Activated T-cell treated with anti-CD3 and anti-CD28 coated beads for 24 hours (primary cell): ENCODE results near the gene ESYT1.
"Not testable (repeated sequence)": the region's sequence is repeated elsewhere in the genome, so short reads cannot be mapped to it uniquely, and the experiment has no call there.

Experiments used
- DNase-seq: peaks from one replicate; pipeline ENCODE4 v3.0.0-alpha.2; 2020; ENCODE audit warnings: low read depth

Gene ESYT1

DNA sequence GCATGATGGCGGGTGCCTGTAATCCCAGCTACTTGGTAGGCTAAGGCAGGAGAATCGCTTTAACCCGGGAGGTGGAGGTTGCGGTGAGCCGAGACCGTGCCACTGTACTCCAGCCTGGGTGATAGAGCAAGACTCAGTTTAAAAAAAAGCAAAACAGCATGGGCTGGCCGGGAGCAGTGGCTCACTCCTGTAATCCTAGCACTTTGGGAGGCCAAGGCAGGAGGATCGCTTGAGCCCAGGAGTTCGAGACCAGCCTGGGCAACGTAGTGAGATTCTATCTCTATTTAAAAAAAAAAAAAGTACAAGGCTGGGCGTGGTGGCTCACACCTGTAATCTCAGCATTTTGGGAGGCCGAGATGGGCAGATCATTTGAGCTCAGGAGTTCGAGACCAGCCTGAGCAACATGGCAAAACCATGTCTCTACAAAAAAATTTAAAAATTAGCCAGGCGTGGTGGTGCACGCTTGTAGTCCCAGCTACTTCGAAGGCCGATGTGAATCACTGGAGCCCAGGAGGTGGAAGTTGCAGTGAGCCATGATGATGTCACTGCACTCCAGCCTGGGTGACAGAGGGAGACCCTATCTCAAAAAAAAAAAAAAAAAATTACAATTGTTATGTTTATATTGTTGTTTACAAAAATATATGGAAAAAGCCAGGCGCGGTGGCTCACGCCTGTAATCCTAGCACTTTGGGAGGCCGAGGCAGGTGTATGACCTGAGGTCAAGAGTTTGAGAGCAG lies 28.6 kb downstream of the ESYT1 start:
- DNase-seq, result not testable (repeated sequence)

DNA sequence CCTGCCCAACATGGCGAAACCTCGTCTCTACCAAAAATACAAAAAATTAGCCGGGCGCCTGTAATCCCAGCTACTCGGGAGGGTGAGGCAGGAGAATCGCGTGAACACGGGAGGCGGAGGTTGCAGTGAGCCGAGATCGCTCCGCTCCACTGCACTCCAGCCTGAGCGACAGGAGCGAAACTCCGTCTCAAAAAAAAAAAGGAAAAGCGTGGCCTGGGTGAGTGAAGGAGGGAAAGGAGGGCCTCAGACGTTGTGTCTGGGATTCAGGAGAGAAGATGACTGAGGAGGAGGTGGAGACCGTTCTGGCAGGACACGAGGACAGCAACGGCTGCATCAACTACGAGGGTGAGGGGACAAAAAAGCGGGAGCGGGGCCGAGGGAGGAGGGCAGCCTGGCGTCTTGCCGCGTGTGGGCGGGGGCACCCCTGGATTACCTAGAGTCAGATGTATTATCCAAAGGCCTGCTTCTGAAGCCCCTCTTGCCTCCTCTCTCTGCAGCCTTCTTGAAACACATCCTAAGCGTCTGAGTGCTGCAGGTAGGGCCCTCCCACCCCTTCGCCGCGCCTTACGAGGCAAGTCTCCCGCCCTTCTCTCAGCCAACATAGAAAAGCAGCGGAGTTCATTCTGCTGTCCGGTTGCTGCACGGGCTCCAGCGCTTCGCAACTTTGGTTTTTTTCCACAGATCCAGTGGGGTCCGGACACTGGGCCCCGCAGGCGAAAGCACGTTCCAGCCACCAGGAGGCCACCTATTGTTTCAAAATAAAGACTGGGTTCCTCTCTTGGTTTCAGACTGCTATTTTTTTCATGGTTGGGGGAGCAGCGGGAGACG lies 29.3 kb downstream of the ESYT1 start:
- peak; percentile 42 for DNase-seq

DNA sequence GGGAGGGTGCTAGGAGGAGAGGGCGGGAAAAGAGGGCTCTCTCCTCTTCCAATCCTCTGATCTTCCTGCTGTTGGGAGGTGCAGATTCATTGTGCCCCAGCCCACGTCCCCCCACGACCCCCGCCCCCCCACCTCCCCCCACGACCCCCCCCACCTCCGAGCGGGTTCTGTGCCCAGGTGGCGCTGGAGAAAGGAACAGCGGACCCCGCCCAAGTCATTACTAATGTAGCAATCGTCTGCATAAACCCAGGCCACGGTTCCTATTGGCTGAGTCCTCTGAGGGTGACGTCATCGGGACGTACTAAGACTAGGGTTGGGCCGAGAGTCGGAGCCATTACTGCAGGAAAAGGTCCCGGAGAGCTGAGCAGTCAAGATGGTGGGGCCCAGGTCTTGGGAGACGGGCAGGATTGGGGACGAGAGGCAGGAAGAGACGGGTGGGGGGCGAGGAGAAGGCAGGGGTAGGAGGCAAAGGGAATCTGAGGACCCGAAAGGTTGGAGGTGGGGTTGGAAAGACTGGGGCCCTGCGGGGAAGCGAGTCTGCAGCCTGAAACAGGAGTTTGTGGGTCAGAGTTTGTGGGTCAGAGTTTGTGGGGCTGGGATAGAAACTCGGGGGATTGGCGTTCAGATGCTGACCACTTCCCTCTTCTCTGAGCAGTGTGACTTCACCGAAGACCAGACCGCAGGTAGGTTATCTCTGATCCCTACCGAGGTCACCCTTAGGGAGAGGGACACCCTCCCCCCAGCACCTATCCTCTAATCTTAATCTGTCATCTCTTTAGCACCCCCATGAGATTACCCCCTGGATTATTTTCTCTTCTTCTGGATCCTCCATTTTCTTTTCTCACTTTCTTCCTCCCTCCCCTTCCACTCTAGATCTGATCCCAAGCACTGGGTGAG lies 30.2 kb downstream of the ESYT1 start, which contains the start of gene MYL6:
Gene MYL6, plus strand, starts transcription at position 331 of the 897 bp plus-strand sequence. Its CDS starts 43 bp downstream, at position 374.
- peak; percentile 90 for DNase-seq

DNA sequence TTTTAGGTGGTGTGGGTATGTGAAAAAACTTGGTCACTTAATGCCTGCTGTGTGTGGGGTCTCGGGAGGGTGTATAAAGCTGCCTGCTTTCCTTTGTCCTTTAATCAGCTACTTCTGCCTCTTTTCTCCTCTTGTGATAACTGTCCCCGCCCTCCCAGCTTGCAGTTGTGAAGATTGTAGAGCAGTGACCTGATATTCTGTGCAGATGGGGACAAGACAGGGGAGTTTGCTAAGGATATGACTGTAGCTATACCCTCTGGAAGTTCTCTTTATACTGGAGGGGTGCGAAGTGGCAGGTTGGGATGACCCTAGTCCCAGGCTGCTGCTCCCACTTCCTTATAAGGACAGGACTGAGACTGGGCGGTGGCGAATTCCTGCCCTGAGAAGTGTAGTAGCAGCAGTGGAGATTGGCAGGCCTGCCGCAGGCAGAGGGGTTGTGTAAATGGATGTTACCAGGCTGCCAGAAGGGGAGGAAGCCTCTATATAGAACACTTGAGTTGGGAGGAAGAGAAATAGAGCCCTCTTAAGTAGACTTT lies 30.9 kb downstream of the ESYT1 start:
- peak; percentile 15 for DNase-seq

DNA sequence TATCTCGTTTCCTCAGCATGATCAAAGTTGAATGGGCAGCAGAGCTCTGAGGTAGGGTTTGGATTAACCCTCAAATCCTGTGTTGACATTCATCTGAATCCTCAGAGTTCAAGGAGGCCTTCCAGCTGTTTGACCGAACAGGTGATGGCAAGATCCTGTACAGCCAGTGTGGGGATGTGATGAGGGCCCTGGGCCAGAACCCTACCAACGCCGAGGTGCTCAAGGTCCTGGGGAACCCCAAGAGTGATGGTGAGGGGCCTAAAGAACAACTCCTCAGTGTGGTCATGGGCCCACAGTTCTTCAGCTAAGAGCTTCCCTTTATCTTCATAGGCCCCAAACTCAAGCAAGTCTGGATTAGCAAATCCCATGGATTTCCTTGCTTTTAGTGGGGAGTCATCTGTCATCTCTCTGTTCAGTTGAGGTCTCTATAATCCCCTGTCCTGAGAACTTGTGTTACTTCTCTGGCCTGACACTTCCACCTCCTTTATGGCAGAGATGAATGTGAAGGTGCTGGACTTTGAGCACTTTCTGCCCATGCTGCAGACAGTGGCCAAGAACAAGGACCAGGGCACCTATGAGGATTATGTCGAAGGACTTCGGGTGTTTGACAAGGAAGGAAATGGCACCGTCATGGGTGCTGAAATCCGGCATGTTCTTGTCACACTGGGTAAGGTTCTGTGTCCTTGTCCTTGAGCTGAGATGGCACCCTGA lies 31.6 kb downstream of the ESYT1 start:
- no peak for DNase-seq

DNA sequence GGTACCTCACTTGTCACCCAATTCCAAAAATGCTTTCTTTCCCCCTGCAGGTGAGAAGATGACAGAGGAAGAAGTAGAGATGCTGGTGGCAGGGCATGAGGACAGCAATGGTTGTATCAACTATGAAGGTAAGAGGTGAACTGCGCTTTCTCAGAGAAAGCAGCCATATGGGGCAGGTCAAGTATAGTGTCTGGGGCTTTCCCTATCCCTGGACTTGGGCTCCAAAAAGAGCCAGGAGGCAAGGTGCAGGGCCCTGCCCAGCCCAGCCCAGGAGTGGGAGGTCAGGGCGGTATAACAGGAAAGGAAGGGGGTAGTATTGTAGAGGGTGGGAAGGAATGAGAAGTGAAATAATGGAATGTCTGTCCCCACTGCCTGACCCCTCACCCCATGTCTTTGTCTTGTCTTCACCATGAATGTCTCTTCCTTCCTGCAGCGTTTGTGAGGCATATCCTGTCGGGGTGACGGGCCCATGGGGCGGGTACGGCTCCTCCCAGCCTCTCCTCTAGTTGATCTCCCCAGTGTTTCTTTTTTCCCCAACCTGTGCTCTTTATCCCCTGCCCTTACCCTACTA lies 32.2 kb downstream of the ESYT1 start:
- DNase-seq, result peak; percentile 35

DNA sequence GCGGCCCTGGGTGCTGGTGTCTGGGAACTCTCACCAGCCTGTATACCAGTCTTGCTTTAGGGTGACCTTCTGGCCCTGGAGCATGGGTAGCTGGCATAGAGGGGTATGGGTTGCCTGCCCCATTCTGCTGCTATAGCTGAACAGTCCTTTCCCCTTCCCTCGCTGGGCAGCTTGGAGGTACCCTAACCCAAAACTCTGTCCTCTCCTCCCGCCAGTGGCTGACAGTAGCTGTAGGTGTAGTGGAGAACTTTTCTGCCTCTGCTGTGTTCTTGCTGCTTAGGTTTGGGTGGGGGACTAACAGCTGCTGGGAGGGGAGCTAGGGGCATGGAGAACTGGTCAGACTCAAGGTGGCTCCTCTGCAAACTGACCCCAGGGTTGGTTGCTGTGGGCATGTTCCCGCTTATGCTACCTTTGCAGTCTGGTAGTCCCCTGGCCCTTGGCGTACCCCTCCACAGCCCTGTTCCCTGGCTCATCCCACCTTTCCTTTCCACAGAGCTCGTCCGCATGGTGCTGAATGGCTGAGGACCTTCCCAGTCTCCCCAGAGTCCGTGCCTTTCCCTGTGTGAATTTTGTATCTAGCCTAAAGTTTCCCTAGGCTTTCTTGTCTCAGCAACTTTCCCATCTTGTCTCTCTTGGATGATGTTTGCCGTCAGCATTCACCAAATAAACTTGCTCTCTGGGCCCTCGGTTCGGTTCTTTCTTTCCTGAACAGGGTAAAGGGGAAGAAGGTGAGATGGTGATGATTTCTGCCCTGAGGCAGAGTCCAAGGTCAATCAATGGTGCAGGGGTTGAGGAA lies 33.0 kb downstream of the ESYT1 start:
- DNase-seq, result no peak

DNA sequence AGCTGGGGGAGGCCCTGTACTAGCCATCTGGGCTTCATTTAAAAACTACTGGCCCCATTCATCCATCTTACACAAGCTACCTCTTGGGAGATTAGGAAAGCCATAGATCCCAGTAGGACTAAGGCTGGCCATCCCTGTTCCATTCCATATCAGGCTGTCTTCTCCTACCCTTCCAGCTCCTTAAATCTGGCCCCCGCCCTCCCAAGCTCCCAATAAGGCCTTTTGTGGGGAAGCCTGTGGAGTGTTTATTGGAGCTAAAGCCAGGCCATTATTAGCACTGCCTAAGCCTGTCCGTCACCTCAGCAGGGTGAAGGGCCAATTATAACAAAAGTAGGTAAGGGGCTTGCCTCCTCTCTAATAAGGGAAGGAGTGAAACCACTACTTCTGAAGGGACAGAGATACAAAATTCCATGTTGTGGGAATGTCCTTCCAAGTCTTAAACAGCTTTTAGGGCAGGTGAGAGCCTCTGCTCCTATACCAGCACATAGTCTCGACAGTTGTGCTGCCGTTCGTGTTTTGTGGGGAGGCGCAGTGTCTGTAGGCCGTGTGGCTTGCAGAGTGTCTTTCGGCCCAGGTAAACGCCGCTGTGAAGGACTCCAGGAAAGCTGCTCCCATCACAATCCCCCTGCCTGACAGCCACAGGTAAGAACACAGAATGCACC lies 33.8 kb downstream of the ESYT1 start:
- no peak for DNase-seq

DNA sequence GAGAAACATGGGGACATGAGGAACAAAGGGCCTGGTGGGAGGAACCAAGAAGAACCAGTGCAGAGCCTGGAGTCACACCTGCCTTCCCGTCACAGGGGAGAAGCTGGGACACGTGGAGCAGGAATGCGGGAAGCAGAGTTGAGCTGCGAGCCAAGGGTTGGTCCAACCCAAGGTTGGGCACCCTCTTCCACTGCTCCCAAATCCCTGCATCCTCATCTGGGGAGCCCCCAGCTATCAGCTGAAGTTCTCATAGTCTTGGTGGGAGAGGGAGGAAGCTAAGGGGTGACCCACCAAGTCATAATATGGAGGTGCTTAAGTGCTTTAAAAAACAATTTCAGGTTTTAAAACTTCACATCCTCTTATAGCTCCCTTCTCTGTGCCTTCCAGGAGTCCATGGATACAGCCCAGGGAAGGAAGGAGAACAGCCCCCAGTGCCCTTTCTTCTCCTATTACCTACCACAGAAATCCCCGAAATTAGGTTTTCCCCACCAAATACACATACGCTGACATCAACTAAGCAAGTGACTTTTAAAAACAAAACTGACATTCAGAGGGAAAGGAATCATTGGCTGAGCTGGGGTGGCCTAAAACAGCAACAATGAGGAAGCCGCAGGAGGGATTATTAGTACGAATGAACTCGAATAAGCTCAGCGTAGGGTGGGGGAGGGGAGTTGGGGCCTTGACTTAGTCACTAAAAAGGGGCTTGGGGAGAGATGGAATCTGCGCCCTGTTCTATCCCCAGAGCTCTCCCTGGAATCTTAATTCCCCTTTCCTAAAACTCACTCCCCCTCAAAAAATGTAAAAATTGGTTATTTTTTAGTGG lies 34.6 kb downstream of the ESYT1 start:
- DNase-seq, result no peak

DNA sequence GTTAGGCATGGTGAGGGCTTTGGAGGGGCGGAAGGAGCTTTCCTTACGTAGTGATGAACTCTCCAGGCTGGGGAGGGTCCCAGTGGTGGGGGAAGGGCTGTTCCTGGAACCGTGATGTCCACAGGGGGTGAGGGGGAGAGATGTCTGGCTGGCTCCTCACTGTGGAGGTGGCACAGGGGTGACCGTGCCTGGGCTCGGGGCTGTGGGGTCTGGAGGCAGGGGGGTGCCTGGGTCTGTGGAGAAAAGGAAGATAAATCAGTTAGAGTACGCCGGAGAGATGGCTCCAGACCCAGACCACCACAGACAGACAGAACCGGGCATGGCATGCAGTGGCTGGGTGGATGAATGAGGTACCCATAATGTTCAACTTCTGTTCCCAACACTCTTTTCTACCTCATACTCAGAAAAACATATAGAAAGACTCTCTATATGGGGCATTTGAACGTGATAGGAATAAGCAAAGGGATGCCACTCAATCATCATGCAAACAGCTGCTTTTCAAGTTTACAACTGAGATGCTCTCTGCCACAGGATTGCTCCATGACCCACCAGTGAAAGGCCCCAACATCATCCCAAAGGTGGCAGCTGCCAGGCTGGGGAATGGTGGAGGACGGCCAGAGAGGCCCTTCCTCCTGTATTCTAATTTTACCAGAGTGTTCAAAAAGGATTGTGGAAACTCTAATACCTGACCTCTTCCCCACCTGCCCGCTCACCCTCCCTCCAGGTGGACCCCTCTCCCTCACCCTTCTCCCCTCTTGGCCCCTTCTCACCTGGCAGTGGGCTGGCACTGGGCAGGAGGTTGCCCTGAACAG lies 35.7 kb downstream of the ESYT1 start:
- no peak for DNase-seq

DNA sequence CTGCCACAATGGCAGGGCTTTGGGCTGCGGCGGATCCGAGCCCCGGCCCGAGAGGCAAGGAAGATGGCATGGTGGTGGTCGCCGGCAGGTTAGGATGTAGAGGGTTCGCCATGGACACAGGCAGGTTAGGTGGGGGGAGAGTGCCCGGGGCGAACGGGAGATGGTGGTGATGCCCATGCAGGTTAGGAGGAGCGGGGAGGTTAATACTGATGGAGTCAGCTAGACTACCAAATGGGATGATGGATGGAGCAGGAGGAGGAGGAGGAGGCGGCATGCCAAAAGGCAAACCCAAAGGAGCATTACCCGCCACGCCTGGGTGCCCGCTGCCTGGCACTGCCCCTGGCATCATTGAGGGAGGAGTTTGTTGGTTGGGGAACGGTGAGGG lies 36.3 kb downstream of the ESYT1 start:
- DNase-seq, result no peak

DNA sequence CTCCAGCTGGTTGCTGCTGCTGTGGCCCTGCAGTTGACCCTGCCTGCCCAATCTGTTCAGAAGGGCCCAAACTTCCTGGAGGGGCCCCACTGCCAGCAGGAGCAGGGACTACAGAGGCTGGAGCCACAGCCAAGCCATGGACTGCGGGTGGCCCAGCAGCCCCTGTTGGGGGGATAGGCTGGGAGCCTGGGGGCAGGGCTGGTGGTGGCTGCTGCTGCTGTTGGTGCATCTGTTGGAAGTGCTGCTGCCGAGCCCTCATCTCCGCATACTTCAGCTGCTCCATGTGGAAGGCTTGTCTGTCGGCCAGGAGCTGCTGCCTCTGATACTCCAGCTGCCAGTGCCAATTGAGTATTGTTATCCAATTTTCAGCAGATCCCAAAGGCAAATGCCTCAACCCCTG lies 37.3 kb downstream of the ESYT1 start:
- no peak for DNase-seq

DNA sequence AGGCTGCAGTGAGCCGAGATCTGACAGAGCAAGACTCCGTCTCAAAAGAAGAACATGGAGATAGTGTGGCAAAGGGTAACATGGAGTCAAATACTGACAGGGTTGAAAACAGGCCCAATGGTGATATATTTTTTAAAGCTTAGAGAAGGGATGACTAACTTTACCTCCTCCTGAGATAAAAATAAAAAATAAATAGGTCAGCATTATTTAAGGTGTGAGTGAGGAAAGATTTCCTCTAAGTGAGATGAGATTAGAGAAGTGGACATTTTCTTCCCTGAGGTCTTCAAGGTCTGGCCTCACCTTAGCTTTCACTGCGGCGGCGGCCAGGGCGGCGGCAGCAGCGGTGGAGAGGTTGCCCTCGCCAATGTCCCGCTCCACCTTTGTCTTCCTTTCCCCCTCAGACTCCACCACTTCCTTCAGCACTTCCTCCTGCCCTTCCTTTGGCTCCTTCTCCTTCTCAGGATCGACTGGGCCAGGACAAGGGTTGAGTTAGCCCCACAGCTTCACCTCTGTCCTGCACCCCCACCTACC lies 41.2 kb downstream of the ESYT1 start:
- DNase-seq, result no peak

DNA sequence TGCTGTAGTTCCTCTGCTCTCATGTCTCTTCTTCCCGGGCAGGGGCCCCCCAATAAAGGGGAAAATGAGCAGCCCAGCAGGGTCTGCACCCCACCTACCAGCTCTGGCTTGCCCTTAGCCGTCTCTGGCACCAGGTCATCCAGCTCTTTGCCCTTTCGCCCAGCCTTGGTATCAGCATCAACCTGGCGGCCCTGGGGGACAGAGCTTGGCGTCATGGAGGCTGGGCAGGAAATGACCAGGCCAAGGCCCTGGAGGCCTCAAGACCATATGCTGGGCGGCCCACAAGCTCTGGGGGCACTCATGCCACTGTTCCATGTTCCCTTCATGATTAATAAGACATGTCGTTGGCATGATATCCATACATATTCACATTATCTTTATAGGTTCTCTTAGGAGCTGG lies 44.8 kb downstream of the ESYT1 start:
- DNase-seq, result no peak

DNA sequence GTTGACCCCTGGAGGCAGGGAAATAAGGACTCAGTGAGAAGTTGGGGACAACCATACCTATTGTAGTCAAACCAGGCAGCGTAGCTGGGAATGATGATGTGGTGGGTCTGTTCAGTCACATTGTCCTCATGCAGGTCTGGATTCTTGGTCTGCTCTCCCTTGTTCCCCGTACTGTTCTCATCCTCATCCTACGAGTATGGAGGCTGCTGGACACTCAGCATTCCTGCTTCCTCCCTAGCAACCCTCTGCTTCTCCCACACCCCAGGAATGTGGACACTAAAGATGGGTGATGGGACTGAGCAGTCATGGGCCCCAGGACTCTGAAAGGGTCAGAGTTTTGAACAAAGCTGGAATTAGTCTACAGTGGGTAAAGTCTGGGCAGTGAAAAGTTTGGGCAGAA lies 50.3 kb downstream of the ESYT1 start:
- DNase-seq, result no peak

DNA sequence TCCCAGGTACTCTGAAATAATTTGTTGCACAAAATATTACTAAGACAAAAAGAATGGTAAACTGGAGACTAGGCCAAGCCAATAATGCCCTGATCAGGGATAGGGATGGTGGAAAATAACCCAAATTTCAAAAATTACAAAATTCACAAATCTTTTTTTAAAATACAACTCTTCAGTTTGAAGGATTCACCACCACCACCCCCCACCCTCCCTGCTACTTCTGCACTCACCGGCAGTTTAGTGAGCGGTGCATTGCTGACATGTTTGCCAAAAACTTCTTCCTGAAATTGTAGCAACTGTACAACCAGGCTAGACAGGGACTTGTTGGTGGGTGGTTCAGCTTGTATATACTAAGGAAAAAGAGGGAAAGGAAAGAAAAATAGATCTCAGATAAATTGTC lies 58.9 kb downstream of the ESYT1 start:
- DNase-seq, result no peak

DNA sequence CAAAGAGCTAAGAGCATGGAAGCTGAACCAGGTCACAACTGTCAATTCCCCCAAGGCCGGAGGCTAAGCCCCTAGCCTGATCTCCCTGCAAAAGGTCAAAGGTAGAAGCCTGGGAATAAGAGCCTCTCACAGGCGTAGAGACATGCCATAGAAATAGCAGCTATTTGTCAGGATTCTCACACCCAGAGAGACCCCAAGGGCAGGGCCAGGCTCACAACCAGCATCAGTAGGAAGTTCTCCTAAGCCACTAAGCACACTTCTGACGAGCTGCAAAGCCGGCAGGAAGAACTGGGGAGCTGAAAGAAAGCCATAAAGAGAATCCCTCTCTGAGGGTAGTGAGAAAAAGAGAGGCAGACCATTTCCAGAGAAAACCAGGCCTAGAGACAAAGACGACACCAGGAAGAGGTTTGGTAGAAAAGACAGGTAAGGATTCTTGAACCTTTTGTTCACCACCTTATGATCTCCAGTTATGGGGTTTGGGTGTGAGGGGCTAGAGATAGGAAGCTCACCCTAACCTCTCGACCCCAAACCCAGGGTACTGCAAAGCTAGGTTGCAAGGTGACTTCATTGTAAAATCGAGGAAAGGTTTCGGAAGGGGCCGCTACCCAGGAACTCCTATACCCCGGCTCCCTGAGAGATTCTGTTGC lies 60.2 kb downstream of the ESYT1 start:
- DNase-seq, result no peak
